Measurements from ENCODE around the gene C22orf31.

C22orf31 gene

GRCh38 chr22:29061773-29062172, at the start of gene C22orf31:
Gene C22orf31 (minus strand): TSS chr22:29061831. CDS start chr22:29061792, 39 bp downstream.
- Histone ChIP-seq H3F3A (ENCODE audit: insufficient read depth, low read length) (no peaks in the 10 kb centered on the region), H3K9me2 (replicated peaks; ENCODE audit: insufficient read depth, low read length) (no peaks in the 10 kb centered on the region), H3K27ac (ENCODE audit: low read length) (no peak within 1 kb of the TSS), H3K27me3 (replicated peaks; ENCODE audit: insufficient read depth, low read length) (no peaks in the 10 kb centered on the region), H3K4me2 (ENCODE audit: low read depth, low read length) (no peak within 1 kb of the TSS), H3K9ac (ENCODE audit: low read length) (no peak within 1 kb of the TSS), H3K36me3 (replicated peaks; ENCODE audit: insufficient read depth, low read length) (no peaks in the 10 kb centered on the region), H3K79me2 (ENCODE audit: low read length) (no peaks in the 10 kb centered on the region), H3K4me1 (ENCODE audit: low read length) (no peaks in the 10 kb centered on the region), H4K20me1 (ENCODE audit: insufficient read depth, low read length) (no peaks in the 10 kb centered on the region), H3K9me3 (replicated peaks; ENCODE audit: insufficient read depth, low read length) (no peaks in the 10 kb centered on the region), H3K4me3 (ENCODE audit: low read length) (no peak within 1 kb of the TSS), H2AFZ (ENCODE audit: low read length) (no peak within 1 kb of the TSS)
- DNase-seq, result no peak
- TF ChIP-seq CTCF (IDR thresholded peaks at IDR 0.05; ENCODE audit: low read length) (no peak), EZH2 (optimal IDR thresholded peaks at IDR 0.05; ENCODE audit: low read depth, low read length) (no peak), EZH2phosphoT487 (IDR thresholded peaks at IDR 0.05; ENCODE audit: low read length) (no peak)

- H3K9me2 ChIP-seq (replicated peaks; ENCODE audit: insufficient read depth, low read length), result no peaks in the 10 kb centered on the region
- H2AFZ ChIP-seq (ENCODE audit: low read length), result no peak overlapping the region
- no peak overlapping the region for H3K4me3 ChIP-seq (ENCODE audit: low read length)
- H4K20me1 ChIP-seq (ENCODE audit: insufficient read depth, low read length), result no peaks in the 10 kb centered on the region
- no peak overlapping the region for H3K4me2 ChIP-seq (ENCODE audit: low read depth, low read length)
- H3F3A ChIP-seq (ENCODE audit: insufficient read depth, low read length), result no peaks in the 10 kb centered on the region
- no peaks in the 10 kb centered on the region for H3K27me3 ChIP-seq (replicated peaks; ENCODE audit: insufficient read depth, low read length)
- no peaks in the 10 kb centered on the region for H3K79me2 ChIP-seq (ENCODE audit: low read length)
- no peak for TF ChIP-seq CTCF (IDR thresholded peaks at IDR 0.05; ENCODE audit: low read length)
- no peak overlapping the region for H3K9ac ChIP-seq (ENCODE audit: low read length)
- H3K9me3 ChIP-seq (replicated peaks; ENCODE audit: insufficient read depth, low read length), result no peaks in the 10 kb centered on the region
- DNase-seq, result no peak
- H3K4me1 ChIP-seq (ENCODE audit: low read length), result 0 out of 2 replicates have a peak, but pooled peaks cover under 1% of the 10 kb centered on the region
- no peak overlapping the region for H3K27ac ChIP-seq (ENCODE audit: low read length)
- H3K36me3 ChIP-seq (replicated peaks; ENCODE audit: insufficient read depth, low read length), result no peaks in the 10 kb centered on the region
These were observed 49.3 kb upstream of the C22orf31 start for GRCh38 chr22:29110946-29111345.

GRCh38 chr22:29109822-29110221, 48.2 kb upstream of the C22orf31 start:
- no peak for DNase-seq

More at GRCh38 chr22:29109822-29110221, 48.2 kb upstream of the C22orf31 start:
- Histone ChIP-seq H3F3A (ENCODE audit: insufficient read depth, low read length) (no peaks in the 10 kb centered on the region), H3K4me3 (ENCODE audit: low read length) (no peak overlapping the region), H3K9me3 (replicated peaks; ENCODE audit: insufficient read depth, low read length) (no peaks in the 10 kb centered on the region), H4K20me1 (ENCODE audit: insufficient read depth, low read length) (no peaks in the 10 kb centered on the region), H3K9ac (ENCODE audit: low read length) (no peak overlapping the region), H3K4me2 (ENCODE audit: low read depth, low read length) (no peak overlapping the region), H3K9me2 (replicated peaks; ENCODE audit: insufficient read depth, low read length) (no peaks in the 10 kb centered on the region), H3K36me3 (replicated peaks; ENCODE audit: insufficient read depth, low read length) (no peaks in the 10 kb centered on the region), H3K79me2 (ENCODE audit: low read length) (no peaks in the 10 kb centered on the region), H3K27me3 (replicated peaks; ENCODE audit: insufficient read depth, low read length) (no peaks in the 10 kb centered on the region), H2AFZ (ENCODE audit: low read length) (no peak overlapping the region), H3K4me1 (ENCODE audit: low read length) (peaks cover 7% of the 10 kb centered on the region; the same call in 1 of the 2 replicates), H3K27ac (ENCODE audit: low read length) (no peak overlapping the region)
- TF ChIP-seq CTCF (IDR thresholded peaks at IDR 0.05; ENCODE audit: low read length), result no peak
- no peak for TF ChIP-seq EZH2 (optimal IDR thresholded peaks at IDR 0.05; ENCODE audit: low read depth, low read length)
- no peak for TF ChIP-seq EZH2phosphoT487 (IDR thresholded peaks at IDR 0.05; ENCODE audit: low read length)

Measured in MM.1S (cell line).